ENCODE results near the gene CXorf51B.
"Not testable (repeated sequence)": the region's sequence is repeated elsewhere in the genome, so short reads cannot be mapped to it uniquely, and the experiment has no call there.

CXorf51B gene

DNA sequence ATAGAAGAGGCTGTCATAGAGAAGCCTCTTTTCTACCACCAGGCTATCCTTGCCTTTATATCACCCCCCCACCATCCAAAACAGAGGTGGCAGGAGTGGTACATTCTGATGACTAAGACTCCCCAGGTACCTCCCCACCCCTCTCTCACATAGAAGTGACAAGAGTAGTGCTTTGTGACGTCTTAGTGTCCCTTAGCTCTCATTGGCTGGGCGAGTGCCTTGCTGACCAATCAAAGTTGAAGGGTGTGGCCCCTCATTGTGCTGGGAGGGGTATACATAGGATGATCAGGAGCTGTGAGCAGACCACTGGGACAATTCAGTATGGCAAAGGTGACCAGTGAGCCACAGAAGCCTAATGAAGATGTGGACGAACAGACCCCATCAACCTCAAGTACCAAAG, at the start of gene CXorf51B:
TSS of gene CXorf51B (plus strand) at position 301 of the 400 bp plus-strand sequence. CDS start at position 322, 21 bp downstream.
- DNase-seq: not testable (repeated sequence)

DNA sequence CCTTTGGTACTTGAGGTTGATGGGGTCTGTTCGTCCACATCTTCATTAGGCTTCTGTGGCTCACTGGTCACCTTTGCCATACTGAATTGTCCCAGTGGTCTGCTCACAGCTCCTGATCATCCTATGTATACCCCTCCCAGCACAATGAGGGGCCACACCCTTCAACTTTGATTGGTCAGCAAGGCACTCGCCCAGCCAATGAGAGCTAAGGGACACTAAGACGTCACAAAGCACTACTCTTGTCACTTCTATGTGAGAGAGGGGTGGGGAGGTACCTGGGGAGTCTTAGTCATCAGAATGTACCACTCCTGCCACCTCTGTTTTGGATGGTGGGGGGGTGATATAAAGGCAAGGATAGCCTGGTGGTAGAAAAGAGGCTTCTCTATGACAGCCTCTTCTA, 5.1 kb downstream of the CXorf51B start, which contains the start of gene CXorf51A:
TSS of gene CXorf51A (minus strand) at position 101 of the 400 bp plus-strand sequence. CDS start at position 80, 21 bp downstream.
- DNase-seq: not testable (repeated sequence)

DNA sequence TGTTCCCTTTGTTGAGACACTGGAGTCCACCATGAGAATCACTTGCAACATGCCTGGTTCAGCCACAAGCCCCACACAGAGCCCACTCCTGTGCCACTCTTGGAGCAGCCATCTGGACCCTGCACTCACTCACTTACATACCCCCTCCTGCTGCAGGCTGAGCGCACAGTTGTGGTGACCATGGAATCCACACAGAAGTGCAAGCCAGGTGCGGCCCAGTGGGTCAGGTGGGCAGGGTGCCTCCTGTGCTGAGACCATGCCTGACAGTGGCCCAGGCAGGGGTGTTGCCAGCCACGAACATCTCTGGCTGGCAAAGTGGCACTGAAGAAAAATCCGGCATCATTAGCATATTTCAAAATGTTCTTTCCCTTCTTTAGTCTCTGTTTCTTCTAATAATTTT, 22.4 kb downstream of the CXorf51B start:
- DNase-seq: no peak

DNA sequence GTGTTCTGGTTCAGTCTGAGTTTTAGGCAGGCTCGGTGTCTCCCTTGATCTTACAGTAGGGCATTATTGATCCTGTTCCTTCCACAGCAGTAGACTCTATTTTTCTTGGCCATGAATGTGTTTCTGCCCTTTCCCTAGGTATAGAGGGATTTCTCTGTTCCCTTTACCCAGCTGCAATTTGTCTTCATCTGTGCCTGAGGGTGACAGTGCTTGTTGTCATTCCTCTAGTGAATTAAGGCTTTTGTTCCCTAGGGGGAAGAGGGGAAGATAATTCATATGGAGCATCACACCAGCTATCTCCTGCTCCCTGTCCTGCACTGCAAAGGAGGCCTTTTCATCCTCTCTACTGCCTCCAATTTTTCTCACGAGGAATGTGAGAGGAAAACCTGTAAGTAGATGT, 44.7 kb downstream of the CXorf51B start:
- no peak for DNase-seq
